HG03025 (cell line): Measurements from ENCODE around the gene SLC35F3.

Source experiments
- ATAC-seq: cut with Tn5 transposase; IDR thresholded peaks from one replicate; pipeline ENCODE4 v1.9.1; 2021; ENCODE audit warnings: mild to moderate bottlenecking, moderate library complexity; ENCODE audit not compliant: unreplicated experiment, low FRiP score

SLC35F3 gene

GRCh38 chr1:234214911-234215892, 310.7 kb downstream of the SLC35F3 start:
- ATAC-seq, result no peak

- ATAC-seq, result no peak
Measured at GRCh38 chr1:234216116-234216703, 311.7 kb downstream of the SLC35F3 start.

- ATAC-seq, result no peak
Measured at GRCh38 chr1:234217316-234217840, 312.9 kb downstream of the SLC35F3 start.

GRCh38 chr1:234218078-234218477, 313.6 kb downstream of the SLC35F3 start:
- ATAC-seq, result no peak

- no peak for ATAC-seq
Measured at GRCh38 chr1:234219711-234220110, 315.2 kb downstream of the SLC35F3 start.

- no peak for ATAC-seq
Measured at GRCh38 chr1:234221601-234222000, 317.1 kb downstream of the SLC35F3 start.

- no peak for ATAC-seq
Measured at GRCh38 chr1:234222561-234223280, 318.2 kb downstream of the SLC35F3 start.

GRCh38 chr1:234226113-234226818, 321.8 kb downstream of the SLC35F3 start:
- no peak for ATAC-seq

GRCh38 chr1:234226819-234227165, 322.3 kb downstream of the SLC35F3 start:
- no peak for ATAC-seq

GRCh38 chr1:234229581-234230387, 325.3 kb downstream of the SLC35F3 start:
- ATAC-seq, result no peak

GRCh38 chr1:234230414-234230862, 326.0 kb downstream of the SLC35F3 start:
- ATAC-seq, result no peak

- ATAC-seq, result no peak
Measured at GRCh38 chr1:234231061-234231892, 326.8 kb downstream of the SLC35F3 start.

GRCh38 chr1:234231893-234232276, 327.4 kb downstream of the SLC35F3 start:
- ATAC-seq, result no peak

GRCh38 chr1:234234199-234234598, 329.7 kb downstream of the SLC35F3 start:
- no peak for ATAC-seq

GRCh38 chr1:234235434-234235881, 331.0 kb downstream of the SLC35F3 start:
- no peak for ATAC-seq

- no peak for ATAC-seq
Measured at GRCh38 chr1:234237393-234237792, 332.9 kb downstream of the SLC35F3 start.

GRCh38 chr1:234238060-234238459, 333.6 kb downstream of the SLC35F3 start:
- no peak for ATAC-seq

- ATAC-seq, result no peak
Measured at GRCh38 chr1:234239515-234239914, 335.0 kb downstream of the SLC35F3 start.

GRCh38 chr1:234239936-234240335, 335.5 kb downstream of the SLC35F3 start:
- no peak for ATAC-seq
